H1 (cell line): Measurements from ENCODE around the gene ERICH3. TPM values are rescaled to one million over a fixed set of nuclear protein-coding genes. Genes with fewer than 3 reads are reported as not detected.

Experiments
- MAFK ChIP-seq: IDR thresholded peaks from 2 replicates; pipeline ENCODE4 v1.6.1; 2012; ENCODE audit warnings: low read depth, mild to moderate bottlenecking, improper control_type of control experiment, low read length
- SUZ12 ChIP-seq: fragments of 200-600 bp; sonication (generic); IDR thresholded peaks from 2 replicates; pipeline ENCODE4 v1.6.1; 2012; ENCODE audit warnings: mild to moderate bottlenecking, inconsistent platforms, low read length, moderate library complexity, mixed read lengths
- polyA plus RNA-seq, 7 experiments: library from polyadenylated mRNA; depleted of rRNA in 3 of 7; stranded (reverse) in 5 of 7; unstranded in 2 of 7; fragments of >200 nt in 5 of 7; fragments of 200-250 nt in 2 of 7; gene quantifications; 1 replicate in 5 of 7; 2 replicates in 1 of 7; 4 replicates in 1 of 7; pipeline versions ENCODE4 v1.2.1 to v1.2.3, GENCODE V29; 2011 to 2013; ENCODE audit warnings: missing spikeins in 2 of 7, mixed read lengths in 2 of 7
- total RNA-seq: library from RNA; stranded (reverse); fragmentation: NEBNext Ultra II Directional; extraction: Animal tissue kit (Norgen Biotek cat#: 25700); gene quantifications from 2 replicates; pipeline ENCODE4 v1.2.1, GENCODE V29; 2021

The ERICH3 gene
- total and polyA plus RNA-seq, 2 of the 8 experiments (the other 6 are each of a cell fraction or from before 2014, with no cell fraction given), result 0.02 TPM; not detected in 1

GRCh38 chr1:74610961-74611360 lies 62.6 kb downstream of the ERICH3 start (continued):
- TF ChIP-seq MAFK (no peak), SUZ12 (no peak)
- TF ChIP-seq, all 59 proteins: peak for 0
